Activated CD8-positive, alpha-beta memory T cell treated with anti-CD3 and anti-CD28 coated beads, Interleukin-2, amount 50 U/mL, for 1 hour (primary cell): ENCODE results near the gene PLXNA2.

Source experiments
- DNase-seq: peaks from one replicate; pipeline ENCODE4 v3.0.0-alpha.2; 2020; ENCODE audit errors: extremely low read depth

PLXNA2 gene

GRCh38 chr1:208066583-208066982 lies 177.6 kb downstream of the PLXNA2 start:
- no peak for DNase-seq

GRCh38 chr1:208065862-208066261 lies 178.3 kb downstream of the PLXNA2 start:
- no peak for DNase-seq

GRCh38 chr1:208061632-208062031 lies 182.6 kb downstream of the PLXNA2 start:
- DNase-seq = no peak

GRCh38 chr1:208061118-208061517 lies 183.1 kb downstream of the PLXNA2 start:
- no peak for DNase-seq

GRCh38 chr1:208060215-208060869 lies 183.8 kb downstream of the PLXNA2 start:
- no peak for DNase-seq

GRCh38 chr1:208059409-208060001 lies 184.7 kb downstream of the PLXNA2 start:
- no peak for DNase-seq

GRCh38 chr1:208058756-208059155 lies 185.4 kb downstream of the PLXNA2 start:
- no peak for DNase-seq

- no peak for DNase-seq
Observed at GRCh38 chr1:208058267-208058666, 185.9 kb downstream of the PLXNA2 start.

- no peak for DNase-seq
Observed at GRCh38 chr1:208057056-208057455, 187.1 kb downstream of the PLXNA2 start.

GRCh38 chr1:208055535-208055934 lies 188.6 kb downstream of the PLXNA2 start:
- DNase-seq = no peak

- no peak for DNase-seq
Observed at GRCh38 chr1:208054911-208055379, 189.2 kb downstream of the PLXNA2 start.

GRCh38 chr1:208054485-208054884 lies 189.7 kb downstream of the PLXNA2 start:
- no peak for DNase-seq

GRCh38 chr1:208053661-208054060 lies 190.5 kb downstream of the PLXNA2 start:
- DNase-seq = no peak

- no peak for DNase-seq
Observed at GRCh38 chr1:208052926-208053407, 191.2 kb downstream of the PLXNA2 start.

GRCh38 chr1:208052135-208052534 lies 192.0 kb downstream of the PLXNA2 start:
- DNase-seq = no peak

GRCh38 chr1:208051651-208052050 lies 192.5 kb downstream of the PLXNA2 start:
- DNase-seq = no peak

GRCh38 chr1:208048904-208049303 lies 195.3 kb downstream of the PLXNA2 start:
- no peak for DNase-seq

- no peak for DNase-seq
Observed at GRCh38 chr1:208047975-208048374, 196.2 kb downstream of the PLXNA2 start.

- DNase-seq = no peak
Observed at GRCh38 chr1:208047476-208047934, 196.7 kb downstream of the PLXNA2 start.

- DNase-seq = no peak
Observed at GRCh38 chr1:208045463-208046260, 198.5 kb downstream of the PLXNA2 start.

GRCh38 chr1:208044589-208045462 lies 199.4 kb downstream of the PLXNA2 start:
- DNase-seq = no peak
